HG03342 (cell line): ENCODE measurements around the gene CDKN1A.
"Not testable (repeated sequence)": the region's sequence is repeated elsewhere in the genome, so short reads cannot be mapped to it uniquely, and the experiment has no call there.

Experiments used
- ATAC-seq: cut with Tn5 transposase; IDR thresholded peaks from one replicate; pipeline ENCODE4 v1.9.1; 2021; ENCODE audit warnings: mild to moderate bottlenecking, moderate library complexity; ENCODE audit not compliant: unreplicated experiment

Gene CDKN1A

DNA sequence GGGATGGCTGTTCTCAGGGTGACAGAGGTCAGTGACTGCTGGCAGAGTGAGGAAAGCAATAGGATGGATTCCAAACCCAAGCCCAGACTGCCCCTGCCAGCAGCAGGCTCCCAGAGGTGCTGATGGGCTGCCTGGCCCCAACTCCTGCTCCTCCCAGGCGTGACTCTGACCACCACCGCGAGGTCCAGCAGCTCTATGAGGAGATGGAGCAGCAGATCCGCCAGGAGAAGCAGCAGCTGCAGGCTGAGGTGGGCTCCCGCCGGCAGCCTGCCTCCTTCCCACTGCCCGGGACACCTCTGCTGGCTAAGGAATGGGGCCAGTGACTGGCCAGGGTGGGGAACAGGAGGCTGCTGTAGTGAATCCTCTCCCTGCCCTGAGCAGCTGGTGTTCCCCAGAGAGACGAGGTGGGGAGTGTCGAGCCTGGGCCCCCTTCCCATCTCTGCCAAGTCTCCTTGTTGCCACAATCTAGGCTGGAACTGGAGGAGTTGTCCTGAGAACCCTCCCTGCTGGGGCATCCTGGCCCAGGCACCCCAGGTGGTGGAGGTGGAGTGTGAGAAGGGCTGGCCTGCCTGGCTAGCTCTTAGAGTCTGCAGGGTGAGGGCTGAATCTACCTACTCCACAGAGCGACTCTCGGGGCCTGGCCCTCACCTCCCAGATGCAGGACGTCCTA lies 39.5 kb downstream of the CDKN1A start:
- ATAC-seq: no peak

DNA sequence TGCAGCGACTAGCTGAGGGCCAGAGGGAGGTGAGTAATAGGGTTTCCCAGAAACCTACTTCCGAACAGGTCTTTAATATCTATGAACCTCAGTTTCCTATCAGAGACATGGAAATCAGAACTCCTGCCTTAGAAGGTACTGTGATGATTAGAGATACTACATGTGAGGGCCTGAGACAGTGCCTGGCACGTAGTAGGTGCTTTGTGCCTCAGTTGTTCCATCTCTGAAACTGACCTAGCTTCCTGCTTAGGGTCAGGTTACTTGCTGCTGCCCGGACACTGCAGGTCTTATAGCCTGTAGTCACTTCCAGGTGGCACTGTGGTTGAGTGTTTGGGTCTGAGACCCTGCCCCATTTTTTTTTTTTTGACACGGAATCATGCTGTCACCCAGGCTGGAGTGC lies 40.0 kb downstream of the CDKN1A start:
- no peak for ATAC-seq

DNA sequence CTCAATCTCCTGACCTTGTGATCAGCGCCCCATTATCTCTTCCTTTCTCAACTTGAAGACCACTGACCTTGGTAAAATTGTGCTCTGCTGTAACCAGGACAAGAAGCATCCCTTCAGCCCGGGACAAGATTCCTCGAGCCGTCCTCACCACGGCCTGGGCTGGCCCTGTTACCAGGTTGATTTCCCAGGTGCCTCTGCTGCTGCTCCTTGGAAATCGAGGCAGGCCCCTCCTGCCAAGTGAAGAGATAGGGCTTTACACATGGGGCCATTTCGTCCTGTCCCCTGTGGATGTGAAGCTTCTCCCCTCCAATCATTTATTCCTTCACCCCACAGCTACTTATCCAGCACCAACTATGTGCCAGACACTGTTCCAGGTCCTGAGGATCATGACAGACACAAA lies 40.6 kb downstream of the CDKN1A start:
- ATAC-seq: no peak

DNA sequence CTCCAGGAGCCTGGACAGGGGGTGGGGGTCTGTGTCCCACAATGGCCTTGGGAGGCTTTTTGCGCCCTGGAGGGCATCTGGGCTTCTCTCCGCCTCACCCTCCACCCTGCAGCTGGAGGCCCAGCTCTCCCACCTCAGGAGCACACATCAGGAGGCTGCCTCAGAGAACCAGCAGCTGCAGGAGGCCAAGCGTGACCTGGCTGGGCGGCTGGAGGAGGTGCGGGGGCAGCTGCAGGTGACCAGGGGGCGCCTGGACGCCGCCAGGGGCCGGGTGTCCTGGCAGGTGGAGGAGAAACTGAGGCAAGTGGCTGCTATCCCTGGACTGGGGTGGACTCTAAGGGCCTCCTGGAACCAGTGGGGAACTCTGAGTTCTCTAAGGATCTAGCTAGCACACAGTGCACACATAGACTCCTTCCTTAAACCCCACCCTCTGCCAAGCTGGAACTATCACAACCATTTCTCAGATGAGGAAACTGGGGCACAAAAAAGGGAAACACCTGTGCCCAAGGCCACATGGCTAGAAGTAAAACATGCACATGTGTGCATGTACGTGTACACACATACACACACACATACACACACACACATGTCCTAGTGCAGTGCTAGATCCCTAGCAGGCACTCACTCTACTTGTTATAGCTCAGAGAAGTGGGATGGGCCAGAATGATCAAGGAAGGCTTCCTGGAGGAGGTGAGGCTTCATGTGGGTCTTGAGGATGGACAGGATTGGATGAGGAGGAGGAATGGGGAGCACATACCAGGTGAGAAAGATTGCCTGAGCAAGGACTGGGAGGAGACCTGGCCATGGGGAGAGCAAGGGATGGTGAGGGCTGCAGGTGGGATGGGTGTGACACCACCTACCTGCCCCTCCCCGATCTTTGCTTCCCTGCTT lies 42.0 kb downstream of the CDKN1A start:
- ATAC-seq: no peak

DNA sequence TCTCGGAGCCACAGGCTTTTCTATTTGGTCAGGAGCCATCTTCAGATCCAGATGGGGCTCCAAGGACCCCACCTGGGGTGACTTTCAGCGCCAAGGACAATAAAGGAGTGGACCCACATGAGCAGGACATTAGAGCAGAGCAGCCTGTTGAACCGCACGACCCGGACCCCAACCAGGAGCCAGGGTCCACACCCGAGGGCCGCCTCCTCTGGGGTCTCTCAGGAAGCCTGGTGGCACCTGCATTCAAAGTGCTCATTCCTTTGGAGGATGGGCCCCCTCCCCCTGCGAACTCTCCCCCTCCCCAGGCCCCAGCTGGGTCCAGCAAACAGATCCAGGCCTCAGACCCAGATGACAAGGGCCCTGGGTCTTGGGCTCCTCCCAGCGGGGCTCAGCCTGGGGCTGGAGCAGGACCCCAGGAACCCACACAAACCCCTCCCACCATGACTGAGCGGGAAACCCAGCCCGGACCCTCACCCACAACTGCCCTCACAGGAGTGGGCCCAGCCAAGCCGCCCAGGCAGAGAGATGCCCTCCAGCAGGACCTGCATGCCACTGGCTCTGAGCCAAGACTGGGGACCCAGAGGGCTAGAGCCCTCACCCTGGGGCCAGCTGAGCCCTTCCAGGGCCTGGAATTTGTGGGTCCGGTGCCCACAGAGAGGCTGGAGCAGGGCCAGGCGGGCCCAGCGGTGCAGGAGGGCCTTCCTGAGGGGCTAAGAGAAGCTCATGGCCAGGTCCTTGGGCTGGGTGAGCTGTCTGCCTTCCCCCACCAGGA lies 43.0 kb downstream of the CDKN1A start:
- no peak for ATAC-seq

DNA sequence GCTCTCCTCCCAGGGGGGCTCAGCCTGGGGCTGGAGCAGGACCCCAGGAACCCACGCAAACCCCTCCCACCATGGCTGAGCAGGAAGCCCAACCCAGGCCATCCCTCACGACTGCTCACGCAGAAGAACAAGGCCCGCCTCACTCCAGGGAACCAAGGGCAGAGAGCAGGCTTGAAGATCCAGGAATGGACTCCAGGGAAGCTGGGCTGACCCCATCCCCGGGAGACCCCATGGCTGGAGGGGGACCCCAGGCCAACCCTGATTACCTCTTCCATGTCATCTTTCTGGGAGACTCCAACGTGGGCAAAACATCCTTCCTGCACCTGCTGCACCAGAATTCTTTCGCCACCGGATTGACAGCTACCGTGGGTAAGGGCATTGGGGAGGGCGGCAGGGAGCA lies 43.9 kb downstream of the CDKN1A start:
- no peak for ATAC-seq

DNA sequence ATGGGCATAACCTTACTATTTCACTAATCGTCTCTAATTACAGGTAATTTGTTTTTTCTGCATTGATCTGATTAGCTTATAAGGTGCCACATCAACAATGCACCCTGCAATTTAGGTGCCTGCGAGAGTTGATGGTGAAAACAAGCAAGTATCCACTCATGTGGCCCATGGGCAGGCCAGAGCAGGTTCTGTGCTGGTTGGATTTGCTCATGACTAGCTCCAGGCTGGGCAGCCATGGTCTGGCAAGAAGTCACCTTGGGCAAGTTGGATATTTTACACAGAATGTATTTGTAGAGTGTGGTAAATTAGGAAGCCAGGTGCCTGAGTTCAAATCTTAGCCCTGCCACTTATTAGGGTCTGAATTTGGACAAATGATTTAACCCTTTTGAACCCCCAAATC lies 44.4 kb downstream of the CDKN1A start:
- ATAC-seq: no peak

DNA sequence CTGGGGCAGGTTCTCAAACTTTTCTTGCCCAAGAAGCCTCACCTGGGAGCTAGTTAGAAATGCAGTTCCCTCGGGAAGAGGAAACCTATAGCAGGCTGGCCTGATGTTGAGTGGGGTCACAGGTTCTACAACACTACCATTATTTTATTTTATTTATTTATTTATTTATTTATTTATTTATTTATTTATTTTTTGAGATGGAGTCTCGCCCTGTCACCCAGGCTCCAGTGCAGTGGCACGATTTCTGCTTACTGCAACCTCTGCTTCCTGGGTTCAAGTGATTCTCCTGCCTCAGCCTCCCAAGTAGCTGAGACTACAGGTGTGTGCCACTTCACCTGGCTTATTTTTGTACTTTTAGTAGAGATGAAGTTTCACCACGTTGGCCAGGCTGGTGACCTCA lies 45.5 kb downstream of the CDKN1A start:
- ATAC-seq: not testable (repeated sequence)

DNA sequence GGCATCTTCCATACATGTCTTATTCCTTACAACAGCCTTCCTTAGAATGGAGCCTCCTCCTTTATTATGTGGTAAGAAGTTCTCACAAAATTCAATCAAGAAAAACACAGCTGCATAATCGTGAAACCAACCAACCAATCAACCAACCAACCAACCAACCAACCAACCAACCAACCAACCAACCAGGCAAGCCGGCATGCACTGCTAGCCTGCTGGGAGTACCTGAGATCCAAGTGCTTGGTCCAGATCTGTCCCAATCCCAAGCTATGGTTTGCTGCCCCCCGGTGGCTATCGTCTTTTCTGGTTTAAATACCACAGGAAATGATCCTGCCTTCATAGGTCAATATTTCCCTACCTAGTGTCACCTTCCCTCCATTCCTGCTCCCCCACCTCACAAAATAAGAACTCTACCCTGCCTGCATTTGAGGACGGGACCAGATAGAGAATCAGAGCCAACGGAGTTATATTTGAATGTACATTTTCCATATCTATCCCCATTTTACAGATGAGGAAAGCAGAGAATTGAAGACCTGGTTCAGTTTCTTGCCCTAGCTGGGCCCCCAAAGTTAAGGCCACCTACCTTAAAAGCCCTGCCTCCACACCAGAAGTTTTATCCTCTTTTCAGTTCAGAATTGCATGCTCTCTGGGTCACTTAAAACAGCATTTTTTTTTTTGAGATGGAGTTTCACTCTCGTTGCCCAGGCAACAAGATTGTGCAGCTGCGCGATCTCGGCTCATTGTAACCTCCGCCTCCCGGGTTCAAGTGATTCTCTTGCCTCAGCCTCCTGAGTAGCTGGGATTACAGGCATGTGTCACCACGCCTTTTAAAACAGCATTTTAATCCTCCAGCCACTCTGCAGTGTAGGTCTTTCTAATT lies 46.2 kb downstream of the CDKN1A start:
- ATAC-seq: no peak

DNA sequence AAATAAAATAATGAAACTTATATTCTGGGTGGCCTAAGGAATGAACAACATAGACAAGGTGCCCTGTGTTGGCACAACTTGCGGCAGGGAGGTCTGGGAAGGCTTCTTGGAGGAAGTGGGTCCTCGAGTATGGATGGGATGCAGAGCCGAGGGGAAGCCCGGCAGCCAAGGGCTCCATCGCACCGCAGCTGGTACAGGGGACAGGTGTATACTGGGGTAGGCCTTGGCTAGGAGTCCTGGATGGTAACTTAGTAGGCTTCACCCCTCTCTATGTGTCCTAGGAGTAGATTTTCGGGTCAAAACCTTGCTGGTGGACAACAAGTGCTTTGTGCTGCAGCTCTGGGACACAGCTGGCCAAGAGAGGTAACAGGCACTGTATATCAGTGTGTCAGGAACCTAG lies 47.1 kb downstream of the CDKN1A start:
- ATAC-seq: no peak

DNA sequence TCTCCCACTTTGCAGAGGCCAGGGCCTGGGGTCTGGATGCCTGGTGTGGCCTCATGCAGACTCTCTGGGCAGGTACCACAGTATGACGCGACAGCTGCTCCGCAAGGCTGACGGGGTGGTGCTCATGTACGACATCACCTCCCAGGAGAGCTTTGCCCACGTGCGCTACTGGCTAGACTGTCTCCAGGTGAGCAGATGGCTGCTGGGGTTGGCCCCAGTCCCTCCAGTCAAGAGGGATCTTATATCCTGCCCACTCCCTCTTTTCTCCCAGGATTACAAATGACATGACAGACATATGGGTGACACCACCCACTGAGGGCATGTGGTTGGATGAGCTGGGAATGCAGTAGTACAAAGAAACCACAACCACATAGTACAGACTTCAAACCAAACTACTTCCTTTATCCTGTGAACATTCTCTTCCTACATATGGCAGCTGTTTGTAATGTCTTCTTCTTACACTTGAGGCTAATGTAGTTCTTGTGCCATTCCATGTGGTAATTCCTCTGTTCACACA lies 49.0 kb downstream of the CDKN1A start:
- no peak for ATAC-seq

DNA sequence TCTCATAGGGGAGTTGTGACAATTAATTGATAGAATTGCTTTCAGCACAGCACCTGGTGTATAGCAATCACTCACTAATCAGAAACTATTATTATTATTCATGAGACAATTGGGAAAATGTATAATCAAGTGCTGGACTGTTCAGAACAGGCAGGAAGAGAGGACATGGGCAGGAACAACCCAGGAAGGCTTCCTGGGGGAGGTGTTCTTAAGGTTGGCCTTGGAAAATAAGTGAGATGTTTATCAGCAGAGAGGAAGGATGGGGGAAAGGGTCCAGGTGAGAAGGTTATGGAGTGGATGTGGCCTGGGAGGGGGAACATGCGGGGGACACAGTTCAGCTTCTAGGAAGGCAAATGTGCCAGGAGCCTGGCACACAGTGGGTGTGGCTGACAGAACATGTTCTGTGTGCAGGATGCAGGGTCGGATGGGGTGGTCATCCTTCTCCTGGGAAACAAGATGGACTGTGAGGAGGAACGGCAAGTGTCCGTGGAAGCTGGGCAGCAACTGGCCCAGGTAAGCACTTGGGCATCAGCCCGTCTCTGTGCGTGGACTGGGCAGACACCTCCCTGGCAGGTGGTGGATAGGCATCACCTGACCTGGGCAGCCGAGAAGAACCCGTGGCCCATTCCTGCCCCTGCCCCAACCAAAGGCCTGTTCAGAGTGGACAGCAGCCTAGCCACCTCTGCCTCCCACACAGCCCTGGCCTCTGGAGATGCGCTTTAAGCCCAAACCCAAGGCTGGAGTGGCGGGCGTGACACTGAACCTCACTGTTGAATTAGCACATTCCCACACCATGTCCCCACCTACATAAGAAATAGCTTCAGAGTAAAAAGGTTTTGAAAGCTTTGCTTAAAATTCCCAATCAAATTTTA lies 50.0 kb downstream of the CDKN1A start:
- no peak for ATAC-seq

DNA sequence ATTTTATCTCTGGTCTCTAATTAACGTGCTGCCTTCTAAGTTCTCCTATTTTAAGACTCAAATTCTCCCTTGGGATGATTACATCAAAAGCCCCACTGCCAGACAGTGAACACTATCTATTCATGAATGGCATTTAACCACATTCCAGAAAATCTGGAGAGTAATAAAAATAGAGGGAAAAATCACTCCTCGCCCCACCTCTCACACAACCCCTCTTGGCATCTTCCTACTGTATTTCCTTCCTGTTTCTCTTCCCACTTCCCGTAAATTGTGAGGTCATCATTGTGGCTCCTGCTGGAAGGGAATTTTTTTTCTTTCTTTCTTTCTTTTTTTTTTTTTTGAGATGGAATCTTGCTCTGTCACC lies 50.6 kb downstream of the CDKN1A start:
- no peak for ATAC-seq

DNA sequence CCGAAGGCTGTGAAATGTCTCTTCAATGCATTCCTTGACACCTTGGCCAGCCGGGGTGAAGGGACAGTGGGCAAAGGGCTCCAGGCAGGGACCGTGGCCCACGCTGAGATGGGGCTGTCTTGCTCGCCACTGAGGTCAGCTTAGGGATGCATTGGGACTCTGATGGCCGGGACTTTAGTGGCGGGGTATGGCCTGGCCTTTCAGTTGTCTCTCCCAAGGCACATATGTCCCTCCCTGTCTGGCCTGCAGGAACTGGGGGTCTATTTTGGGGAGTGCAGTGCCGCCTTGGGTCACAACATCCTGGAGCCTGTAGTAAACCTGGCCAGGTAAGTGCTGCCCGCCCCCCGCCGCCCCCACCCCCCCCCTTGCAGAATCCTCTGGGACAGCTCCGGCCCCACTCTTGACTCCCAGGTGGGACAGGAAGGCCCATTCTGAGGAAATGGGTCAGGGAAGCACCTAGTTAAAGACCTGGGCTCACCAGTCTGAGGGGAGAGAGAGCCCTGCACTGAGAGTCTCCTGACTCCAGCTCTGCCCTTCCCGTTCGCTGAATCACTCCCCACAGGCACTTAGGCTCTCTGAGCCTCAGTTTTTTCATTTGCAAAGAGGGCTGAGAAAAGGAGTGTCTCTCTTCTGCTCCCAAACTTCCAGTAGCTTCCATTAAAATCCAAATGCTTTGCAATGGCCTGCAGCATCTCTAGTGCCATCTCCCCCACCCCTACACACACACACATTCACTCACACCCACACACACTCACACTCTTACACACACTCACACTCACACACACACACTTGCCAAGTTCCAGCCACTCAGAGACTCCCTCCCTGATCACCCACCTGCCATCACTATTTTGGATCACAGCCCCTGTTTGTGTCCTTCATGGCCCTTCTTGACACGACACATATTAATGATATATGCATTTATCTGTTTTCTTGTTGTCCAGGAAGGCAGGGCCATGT lies 52.2 kb downstream of the CDKN1A start:
- no peak for ATAC-seq

DNA sequence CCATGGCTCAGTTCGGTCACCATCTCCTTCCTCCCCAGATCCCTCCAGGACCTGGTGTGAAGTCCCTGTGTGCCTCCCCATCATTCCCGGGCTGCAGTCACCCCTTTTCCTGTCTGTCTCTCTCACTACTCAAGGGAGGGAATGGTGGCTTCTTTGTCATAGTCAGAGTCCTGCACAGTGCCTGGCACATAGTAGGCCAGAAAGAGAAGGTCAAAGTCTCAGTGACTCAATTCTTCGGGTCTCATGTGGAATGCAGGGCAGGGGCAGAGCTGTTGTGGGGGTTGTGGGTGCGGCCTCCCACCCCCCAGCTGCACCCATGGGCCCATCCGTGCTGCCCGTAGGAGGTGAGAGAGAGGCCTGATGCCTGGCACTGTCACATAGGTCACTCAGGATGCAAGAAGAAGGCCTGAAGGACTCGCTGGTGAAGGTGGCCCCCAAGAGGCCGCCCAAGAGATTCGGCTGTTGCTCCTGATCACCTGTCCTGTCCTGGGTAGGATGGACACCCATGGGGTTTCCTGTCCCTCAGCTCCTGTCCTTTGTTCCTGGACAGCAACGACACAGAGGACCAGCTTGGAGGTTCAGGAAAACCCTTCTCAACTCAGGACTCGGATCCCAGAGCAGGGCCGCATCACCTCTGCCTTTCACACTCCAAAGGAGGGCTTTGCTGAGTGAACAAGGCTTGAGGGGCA lies 53.3 kb downstream of the CDKN1A start:
- no peak for ATAC-seq

DNA sequence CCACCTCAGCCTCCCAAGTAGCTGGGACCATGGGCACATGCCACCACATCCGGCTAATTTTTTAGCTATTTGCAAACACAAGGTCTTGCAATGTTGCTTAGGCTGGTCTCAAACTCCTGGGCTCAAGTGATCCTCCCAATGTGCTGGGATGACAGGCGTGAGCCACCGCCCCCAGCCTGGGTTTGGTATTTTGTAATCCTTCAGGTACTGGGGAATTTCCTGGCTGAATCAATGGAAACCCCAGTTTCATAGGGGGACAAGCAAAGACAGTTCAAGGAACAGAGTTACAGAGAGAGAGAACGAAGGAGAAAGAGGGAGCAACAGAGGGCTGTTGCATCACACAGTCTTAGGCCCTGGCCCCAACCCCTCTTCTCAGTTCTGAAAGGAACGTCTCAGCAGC lies 54.8 kb downstream of the CDKN1A start:
- ATAC-seq: no peak

DNA sequence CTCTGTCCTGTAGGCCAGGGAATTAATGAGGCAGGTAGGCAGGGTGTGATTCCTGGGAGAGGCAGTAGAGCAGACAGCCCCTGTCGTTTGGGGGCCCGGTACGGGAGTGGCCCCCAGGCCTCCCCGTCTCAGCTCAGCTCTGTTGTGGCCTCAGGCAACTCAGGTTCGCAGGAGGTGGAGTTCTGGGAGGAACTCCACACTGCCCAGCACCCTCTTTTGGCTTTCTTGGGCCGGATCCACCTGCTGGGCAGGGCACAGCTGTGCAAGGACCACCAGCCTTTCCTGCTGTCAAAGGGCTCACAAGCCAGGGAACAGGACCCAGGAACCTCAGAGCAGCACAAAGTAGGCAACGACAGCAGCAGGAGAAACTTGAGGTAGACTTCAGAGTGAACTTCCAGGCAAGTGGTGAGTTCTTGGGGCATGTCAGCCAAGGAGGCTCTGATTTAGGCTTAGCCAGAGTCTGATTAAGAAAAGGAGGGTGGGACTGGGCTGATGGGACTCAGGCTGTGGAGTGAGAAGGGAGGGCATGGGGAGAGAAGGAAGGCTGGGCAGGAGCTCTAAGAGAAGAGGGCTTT lies 56.1 kb downstream of the CDKN1A start:
- no peak for ATAC-seq
